Neuronal stem cell (in vitro differentiated cells): Measurements from ENCODE around the gene RNF166.

Experiments used
- DNase-seq: peaks from one replicate; pipeline ENCODE4 v3.0.0-alpha.2; 2013; ENCODE audit warnings: low spot score
- H2AFZ ChIP-seq: one replicate; pipeline ENCODE4 v1.6.1; 2013; ENCODE audit warnings: mild to moderate bottlenecking, low read length, inconsistent platforms
- H2AK5ac ChIP-seq: 2 replicates; pipeline ENCODE4 v1.6.1; 2013; ENCODE audit warnings: low read depth, mild to moderate bottlenecking, inconsistent platforms, low read length, moderate library complexity, mixed read lengths
- H2BK120ac ChIP-seq: 2 replicates; pipeline ENCODE4 v1.6.1; 2013; ENCODE audit warnings: low read depth, mild to moderate bottlenecking, inconsistent platforms, low read length, moderate library complexity, mixed read lengths
- H2BK12ac ChIP-seq: one replicate; pipeline ENCODE4 v1.6.1; 2013; ENCODE audit warnings: low read length, inconsistent platforms
- H2BK15ac ChIP-seq: 2 replicates; pipeline ENCODE4 v1.6.1; 2013; ENCODE audit warnings: mild to moderate bottlenecking, low read length, inconsistent platforms, mixed read lengths
- H2BK5ac ChIP-seq: one replicate; pipeline ENCODE4 v1.6.1; 2013; ENCODE audit warnings: inconsistent platforms, mild to moderate bottlenecking, low read length, moderate library complexity
- H3K14ac ChIP-seq: one replicate; pipeline ENCODE4 v1.6.1; 2013; ENCODE audit warnings: low read length, inconsistent platforms
- H3K18ac ChIP-seq: 2 replicates; pipeline ENCODE4 v1.6.1; 2013; ENCODE audit warnings: low read length, inconsistent platforms
- H3K23ac ChIP-seq: 2 replicates; pipeline ENCODE4 v1.6.1; 2013; ENCODE audit warnings: low read depth, mild to moderate bottlenecking, mixed read lengths, low read length, inconsistent platforms; ENCODE audit not compliant: poor library complexity
- H3K27ac ChIP-seq: replicated peaks from 3 replicates; pipeline ENCODE4 v1.5.1; 2013; ENCODE audit warnings: low read length, inconsistent platforms
- H3K27me3 ChIP-seq, 3 experiments: 2 replicates each; pipeline ENCODE4 v1.6.1; 2013; ENCODE audit warnings: low read length in 3 of 3, mild to moderate bottlenecking in 2 of 3, inconsistent platforms in 1 of 3, low read depth in 1 of 3, mixed read lengths in 1 of 3, moderate library complexity in 1 of 3; ENCODE audit not compliant: control insufficient read depth in 3 of 3, insufficient read depth in 3 of 3
- H3K36me3 ChIP-seq, 2 donors: replicated peaks in 1 of 2; 2 replicates each; pipeline ENCODE4 v1.6.1; 2013; ENCODE audit warnings: low read length in 2 of 2; ENCODE audit not compliant: control insufficient read depth in 2 of 2, insufficient read depth in 2 of 2
- H3K4ac ChIP-seq: 2 replicates; pipeline ENCODE4 v1.6.1; 2013; ENCODE audit warnings: inconsistent platforms, mild to moderate bottlenecking, low read length, moderate library complexity
- H3K4me1 ChIP-seq, 2 donors: 1 replicate in 1 of 2; 2 replicates in 1 of 2; pipeline ENCODE4 v1.6.1; 2013; ENCODE audit warnings: low read length in 2 of 2, low read depth in 1 of 2; ENCODE audit not compliant: control insufficient read depth in 2 of 2, insufficient read depth in 1 of 2
- H3K4me2 ChIP-seq: one replicate; pipeline ENCODE4 v1.6.1; 2013; ENCODE audit warnings: mild to moderate bottlenecking, low read length, inconsistent platforms; ENCODE audit not compliant: insufficient read depth, poor library complexity, severe bottlenecking
- H3K4me3 ChIP-seq, 2 donors: 2 replicates each; pipeline ENCODE4 v1.5.1; 2013; ENCODE audit warnings: low read length in 2 of 2, mild to moderate bottlenecking in 2 of 2, inconsistent platforms in 1 of 2, moderate library complexity in 1 of 2
- H3K79me1 ChIP-seq: one replicate; pipeline ENCODE4 v1.6.1; 2013; ENCODE audit warnings: low read depth, mild to moderate bottlenecking, inconsistent platforms, low read length, moderate library complexity
- H3K9ac ChIP-seq: one replicate; pipeline ENCODE4 v1.6.1; 2013; ENCODE audit warnings: mild to moderate bottlenecking, low read depth, low read length, inconsistent platforms; ENCODE audit not compliant: poor library complexity
- H3K9me3 ChIP-seq, 2 donors: replicated peaks in 1 of 2; 2 replicates each; pipeline versions ENCODE3 to v1.6.1; 2013; ENCODE audit warnings: low read length in 2 of 2, mild to moderate bottlenecking in 2 of 2, inconsistent platforms in 1 of 2, low read depth in 1 of 2, mixed read lengths in 1 of 2, moderate library complexity in 1 of 2; ENCODE audit not compliant: control insufficient read depth in 2 of 2, insufficient read depth in 1 of 2
- H4K8ac ChIP-seq: one replicate; pipeline ENCODE4 v1.6.1; 2013; ENCODE audit warnings: low read depth, mild to moderate bottlenecking, inconsistent platforms, low read length, moderate library complexity
- H4K91ac ChIP-seq: one replicate; pipeline ENCODE4 v1.6.1; 2013; ENCODE audit warnings: low read length, low read depth, mild to moderate bottlenecking, inconsistent platforms; ENCODE audit not compliant: poor library complexity
- WGBS, 2 donors: extraction: QIAGEN DNeasy Blood & Tissue Kit; methylation state at CpG; one replicate each; pipeline ENCODE4 v1.1.7; 2013; ENCODE audit warnings: missing lambda C conversion rate in 2 of 2, mixed read lengths in 1 of 2; ENCODE audit not compliant: insufficient read length in 2 of 2, insufficient replicate concordance in 1 of 2; ENCODE audit errors: extremely low coverage in 2 of 2; 5-methylcytosine and 5-hydroxymethylcytosine counted together

The RNF166 gene

DNA sequence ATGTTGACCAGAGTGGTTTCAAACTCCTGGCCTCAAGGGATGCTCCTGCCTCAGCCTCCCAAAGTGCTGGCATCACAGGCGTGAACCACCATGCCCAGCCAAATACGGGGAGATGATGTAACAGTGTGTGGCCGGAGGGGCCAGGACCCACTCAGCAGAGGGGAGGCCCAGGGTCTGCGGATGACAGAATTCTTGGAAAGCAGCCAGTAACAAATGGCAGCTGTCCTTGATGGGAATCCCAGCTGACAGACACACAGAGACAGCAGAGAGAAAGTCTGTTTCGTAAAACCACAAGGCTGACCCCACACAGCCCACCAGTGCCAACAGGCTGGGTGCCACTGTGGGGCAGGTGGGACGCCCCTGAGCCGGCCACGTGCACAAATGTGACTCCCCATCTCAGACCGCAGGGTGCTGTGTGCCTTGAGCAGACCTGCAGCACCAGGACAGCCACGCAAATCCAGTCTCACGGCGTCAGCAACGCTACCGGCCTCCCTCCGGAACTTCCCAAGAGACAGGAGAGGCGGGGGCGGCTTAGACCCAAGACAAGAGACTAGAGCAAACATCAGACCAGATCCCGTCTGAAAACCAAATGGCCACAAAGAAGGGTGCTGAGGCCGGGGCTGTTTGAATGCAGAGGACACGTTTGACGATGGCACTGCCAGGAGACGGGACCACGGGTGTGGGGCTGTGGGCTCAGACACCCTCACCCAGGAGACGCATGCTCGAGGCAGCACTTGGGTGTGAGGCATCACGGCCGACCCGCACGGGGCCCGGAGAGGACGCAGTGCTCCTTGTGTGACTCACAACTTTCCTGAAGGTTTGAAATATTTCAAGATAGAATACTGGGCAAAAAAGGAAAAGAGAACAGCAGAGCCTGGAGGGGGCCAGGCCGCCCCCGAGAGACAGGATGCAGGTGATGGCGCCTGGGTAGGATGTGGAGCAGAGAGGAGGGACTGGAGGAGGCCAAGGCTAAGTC is 24.7 kb upstream of the RNF166 start:
- H4K91ac ChIP-seq, result no peak overlapping the region
- H3K27me3 ChIP-seq, result no peaks in the 10 kb centered on the region
- H3K9me3 ChIP-seq, result no peaks in the 10 kb centered on the region
- H3K9ac ChIP-seq, result no peak overlapping the region
- DNase-seq, result no peak
- H3K18ac ChIP-seq, result peak overlapping the region; percentile 71
- H2AK5ac ChIP-seq, result no peak overlapping the region
- H4K8ac ChIP-seq, result peak overlapping the region; percentile 43
- H3K27ac ChIP-seq, result no peak overlapping the region
- no peak overlapping the region for H2BK120ac ChIP-seq
- WGBS, 2 donors, result no CpG with 5 or more reads among the region's 34 CpGs
- H3K4me3 ChIP-seq, result no peak overlapping the region
- no peak overlapping the region for H3K23ac ChIP-seq
- H3K79me1 ChIP-seq, result no peaks in the 10 kb centered on the region
- H3K4ac ChIP-seq, result no peak overlapping the region
- no peak overlapping the region for H2AFZ ChIP-seq
- H2BK12ac ChIP-seq, result no peak overlapping the region
- H2BK15ac ChIP-seq, result no peak overlapping the region
- no peak overlapping the region for H3K4me2 ChIP-seq
- no peaks in the 10 kb centered on the region for H3K36me3 ChIP-seq
- no peak overlapping the region for H2BK5ac ChIP-seq
- H3K4me1 ChIP-seq, result no peaks in the 10 kb centered on the region
- H3K14ac ChIP-seq, result peak overlapping the region; percentile 21

DNA sequence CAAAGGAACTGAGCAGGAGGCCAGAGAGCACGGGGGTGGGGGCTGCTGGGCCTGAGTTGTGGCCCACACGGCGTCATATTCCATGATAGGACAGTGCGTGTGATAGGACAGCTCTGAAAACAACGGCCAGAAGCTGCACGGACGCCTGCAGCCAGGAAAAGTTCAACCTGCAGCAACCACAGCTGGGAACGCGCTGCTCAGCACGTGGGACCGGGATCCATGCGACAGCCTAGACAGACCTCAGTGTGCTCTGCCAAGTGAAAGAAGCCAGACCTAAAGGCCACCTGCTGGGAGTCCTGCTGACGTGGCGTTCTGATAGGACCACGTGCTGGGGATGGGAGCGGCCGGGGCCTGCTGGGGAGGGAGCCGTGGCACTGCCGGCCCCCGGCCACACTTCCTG is 21.7 kb upstream of the RNF166 start:
- Histone ChIP-seq H3K23ac (peak overlapping the region; percentile 55), H3K79me1 (peaks cover 8% of the 10 kb centered on the region), H3K18ac (peak overlapping the region; percentile 28), H4K91ac (no peak overlapping the region), H3K4me1 (no peaks in the 10 kb centered on the region), H2BK15ac (peak overlapping the region; percentile 21), H4K8ac (no peak overlapping the region), H3K9ac (peak overlapping the region; percentile 60), H2BK120ac (no peak overlapping the region), H3K27ac (no peak overlapping the region), H2BK5ac (no peak overlapping the region), H3K4me2 (no peak overlapping the region), H3K4ac (no peak overlapping the region), H3K9me3 (no peaks in the 10 kb centered on the region), H3K36me3 (no peaks in the 10 kb centered on the region), H3K27me3 (no peaks in the 10 kb centered on the region), H2AFZ (no peak overlapping the region), H2BK12ac (peak overlapping the region; percentile 58), H3K4me3 (no peak overlapping the region), H2AK5ac (peak overlapping the region; percentile 84), H3K14ac (no peak overlapping the region)
- DNase-seq, result no peak
- WGBS, 2 donors, result no CpG with 5 or more reads among the region's 20 CpGs

DNA sequence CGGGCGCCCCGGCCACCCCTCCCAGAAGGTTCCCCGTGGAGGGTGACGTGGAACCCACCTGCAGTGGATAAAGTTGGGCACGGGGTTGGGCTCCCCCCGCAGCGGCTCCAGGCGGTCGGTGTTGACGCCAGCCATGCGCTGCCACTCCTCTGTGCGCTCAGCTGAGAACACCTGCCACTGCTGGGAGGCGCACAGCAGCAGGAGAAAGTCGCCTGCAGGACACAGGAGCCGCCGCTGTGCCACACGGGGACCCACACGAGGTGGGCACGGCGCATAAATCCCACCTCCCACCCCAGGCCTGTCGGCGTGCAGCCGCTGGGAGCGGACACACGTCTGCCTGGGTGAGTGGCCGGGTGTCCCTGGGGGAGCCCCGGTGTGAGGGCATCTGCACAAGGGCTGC is 20.8 kb upstream of the RNF166 start:
- no peak overlapping the region for H2AK5ac ChIP-seq
- WGBS, 2 donors, result no CpG with 5 or more reads among the region's 28 CpGs
- DNase-seq, result no peak
- H3K18ac ChIP-seq, result no peak overlapping the region
- no peak overlapping the region for H3K4ac ChIP-seq
- H2AFZ ChIP-seq, result no peak overlapping the region
- no peak overlapping the region for H4K8ac ChIP-seq
- no peak overlapping the region for H2BK15ac ChIP-seq
- no peak overlapping the region for H3K9ac ChIP-seq
- no peak overlapping the region for H2BK120ac ChIP-seq
- H4K91ac ChIP-seq, result peak overlapping the region; percentile 53
- H3K9me3 ChIP-seq, result no peaks in the 10 kb centered on the region
- H3K14ac ChIP-seq, result no peak overlapping the region
- no peak overlapping the region for H3K4me2 ChIP-seq
- peak overlapping the region; percentile 41 for H2BK12ac ChIP-seq
- no peak overlapping the region for H3K4me3 ChIP-seq
- no peak overlapping the region for H2BK5ac ChIP-seq
- H3K27me3 ChIP-seq, result no peaks in the 10 kb centered on the region
- no peaks in the 10 kb centered on the region for H3K4me1 ChIP-seq
- peak overlapping the region; percentile 80 for H3K23ac ChIP-seq
- H3K36me3 ChIP-seq, result no peaks in the 10 kb centered on the region
- H3K27ac ChIP-seq, result no peak overlapping the region
- peaks cover 8% of the 10 kb centered on the region for H3K79me1 ChIP-seq

DNA sequence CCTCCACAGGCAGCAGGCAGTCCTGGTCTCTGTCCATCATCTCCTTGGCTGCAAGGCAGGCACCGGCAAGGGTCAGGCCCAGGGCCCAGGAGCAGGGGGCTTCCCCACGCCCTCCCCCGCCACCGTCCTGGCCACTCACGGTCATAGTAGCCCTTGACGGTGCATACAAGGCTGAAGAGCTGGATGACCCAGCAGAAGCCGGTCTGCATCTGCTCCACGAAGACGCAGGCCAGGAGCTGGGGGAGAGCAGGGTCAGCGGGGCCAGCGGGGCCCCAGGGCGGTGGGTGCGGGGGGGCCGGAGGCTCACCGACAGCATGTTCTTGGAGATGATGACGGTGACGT is 20.2 kb upstream of the RNF166 start:
- H2AFZ ChIP-seq, result no peak overlapping the region
- peak overlapping the region; percentile 28 for H2AK5ac ChIP-seq
- H3K36me3 ChIP-seq, result no peaks in the 10 kb centered on the region

More for the DNA sequence above, 20.2 kb upstream of the RNF166 start:
- no peak overlapping the region for H3K4me3 ChIP-seq
- no CpG with 5 or more reads among the region's 17 CpGs for WGBS, 2 donors
- no peak overlapping the region for H3K4me2 ChIP-seq
- H3K4me1 ChIP-seq, result no peaks in the 10 kb centered on the region
- no peak overlapping the region for H3K14ac ChIP-seq
- H2BK12ac ChIP-seq, result no peak overlapping the region
- no peak overlapping the region for H2BK120ac ChIP-seq
- H2BK15ac ChIP-seq, result peak overlapping the region; percentile 37
- no peak overlapping the region for H3K27ac ChIP-seq
- H3K23ac ChIP-seq, result peak overlapping the region; percentile 85
- peak overlapping the region; percentile 37 for H3K4ac ChIP-seq
- no peaks in the 10 kb centered on the region for H3K9me3 ChIP-seq
- no peaks in the 10 kb centered on the region for H3K27me3 ChIP-seq
- H3K18ac ChIP-seq, result no peak overlapping the region
- DNase-seq, result no peak
- H3K79me1 ChIP-seq, result peaks cover 8% of the 10 kb centered on the region
- no peak overlapping the region for H4K91ac ChIP-seq
- H4K8ac ChIP-seq, result peak overlapping the region; percentile 43
- peak overlapping the region; percentile 44 for H3K9ac ChIP-seq
- no peak overlapping the region for H2BK5ac ChIP-seq
